Smooth muscle cell (in vitro differentiated cells): Measurements from ENCODE around the gene FAM118B. TPM values are rescaled to one million over a fixed set of nuclear protein-coding genes. Genes with fewer than 3 reads are reported as not detected.

Experiments used
- DNase-seq: peaks from one replicate; lab custom pipeline; 2025; ENCODE audit not compliant: unreplicated experiment; lab: John Stamatoyannopoulos, UW
- H2AFZ ChIP-seq: fragments of 200-600 bp; sonication (generic); 2 replicates; pipeline ENCODE4 v1.6.0; 2016; ENCODE audit warnings: antibody characterized with exemption, low read depth, mild to moderate bottlenecking
- H3F3A ChIP-seq: fragments of 200-600 bp; sonication (generic); 2 replicates; pipeline ENCODE4 v1.6.0; 2017; ENCODE audit warnings: antibody characterized with exemption, low read depth
- H3K27ac ChIP-seq: fragments of 200-600 bp; sonication (generic); 2 replicates; pipeline ENCODE4 v1.5.1; 2016; ENCODE audit warnings: low read depth, mild to moderate bottlenecking
- H3K27me3 ChIP-seq: fragments of 200-600 bp; sonication (generic); 2 replicates; pipeline ENCODE4 v1.6.1; 2016; ENCODE audit warnings: low read depth, mild to moderate bottlenecking
- H3K36me3 ChIP-seq: fragments of 200-600 bp; sonication (generic); 2 replicates; pipeline ENCODE4 v1.5.1; 2016; ENCODE audit warnings: low read depth
- H3K4me1 ChIP-seq: fragments of 200-600 bp; sonication (generic); 2 replicates; pipeline ENCODE4 v1.5.1; 2016; ENCODE audit warnings: low read depth
- H3K4me2 ChIP-seq: fragments of 200-600 bp; sonication (generic); 2 replicates; pipeline ENCODE4 v1.6.0; 2016; ENCODE audit warnings: mild to moderate bottlenecking
- H3K4me3 ChIP-seq: fragments of 200-600 bp; sonication (generic); 2 replicates; pipeline ENCODE4 v1.5.1; 2016; ENCODE audit warnings: mild to moderate bottlenecking
- H3K79me2 ChIP-seq: fragments of 200-600 bp; sonication (generic); 2 replicates; pipeline ENCODE4 v1.6.0; 2016; ENCODE audit warnings: low read depth, mild to moderate bottlenecking
- H3K9ac ChIP-seq: fragments of 200-600 bp; sonication (generic); 2 replicates; pipeline ENCODE4 v1.6.0; 2016; ENCODE audit warnings: low read depth
- H3K9me3 ChIP-seq: fragments of 200-600 bp; sonication (generic); replicated peaks from 2 replicates; pipeline ENCODE4 v1.5.1; 2016; ENCODE audit warnings: low read depth
- H4K20me1 ChIP-seq: fragments of 200-600 bp; sonication (generic); 2 replicates; pipeline ENCODE4 v1.6.0; 2016; ENCODE audit warnings: low read depth
- CTCF ChIP-seq: fragments of 200-600 bp; sonication (generic); IDR thresholded peaks from 2 replicates; pipeline ENCODE4 v1.5.1; 2017; ENCODE audit warnings: borderline replicate concordance, mild to moderate bottlenecking, antibody characterized with exemption; ENCODE audit not compliant: insufficient read depth, poor library complexity, severe bottlenecking
- WGBS: methylation state at CpG from one replicate; pipeline ENCODE4 v1.1.7; 2016; ENCODE audit warnings: low lambda C conversion rate; 5-methylcytosine and 5-hydroxymethylcytosine counted together
- polyA plus RNA-seq: library from polyadenylated mRNA; unstranded; fragments of >200 nt; fragmentation: Nextera tagmentation; extraction: Ambion mirVana; gene quantifications from 2 replicates; pipeline ENCODE4 v1.2.1, GENCODE V29; 2016
- total RNA-seq: library from RNA; depleted of rRNA; stranded (reverse); fragments of >200 nt; gene quantifications from 2 replicates; pipeline ENCODE4 v1.2.3, GENCODE V29; 2014

Gene FAM118B
- total and polyA plus RNA-seq, 2 experiments from 2014 or later = 14.3 to 26.1 TPM

DNA sequence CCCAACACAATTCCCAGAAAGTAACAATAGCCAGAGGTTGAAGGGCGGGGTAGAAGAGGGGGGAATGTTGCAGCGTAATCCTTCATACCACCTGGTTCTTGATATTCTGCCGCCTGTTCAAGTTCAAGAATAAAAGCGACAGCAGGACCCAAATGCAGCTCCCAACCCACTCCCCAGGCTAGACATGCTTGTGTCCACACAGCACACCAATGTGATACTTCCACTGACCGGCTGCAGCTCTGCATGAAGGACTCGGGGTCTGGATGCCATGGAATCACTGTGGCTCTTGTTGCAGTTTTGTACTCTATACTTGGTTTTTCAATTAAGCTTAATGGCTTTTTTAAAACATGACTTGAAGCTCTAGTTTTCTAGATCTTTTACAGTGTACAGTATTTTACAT lies 50.6 kb downstream of the FAM118B start:
- Histone ChIP-seq H3F3A (peaks cover 12% of the 10 kb centered on the region), H3K4me1 (no peaks in the 10 kb centered on the region), H3K27me3 (no peaks in the 10 kb centered on the region), H3K36me3 (peaks cover 20% of the 10 kb centered on the region), H3K79me2 (peaks cover 8% of the 10 kb centered on the region), H3K9me3 (no peaks in the 10 kb centered on the region), H4K20me1 (peaks cover 10% of the 10 kb centered on the region), H3K4me2 (no peak overlapping the region), H2AFZ (no peak overlapping the region), H3K27ac (no peak overlapping the region), H3K9ac (no peak overlapping the region), H3K4me3 (no peak overlapping the region)
- 98% methylated on average over 6 of the region's 6 CpGs for WGBS
- DNase-seq = no peak
- TF ChIP-seq CTCF = no peak

- Histone ChIP-seq H3K4me2 (no peak overlapping the region), H3K9ac (no peak overlapping the region), H3F3A (peaks cover 11% of the 10 kb centered on the region), H2AFZ (no peak overlapping the region), H3K27me3 (no peaks in the 10 kb centered on the region), H3K9me3 (no peaks in the 10 kb centered on the region), H3K36me3 (peaks cover 20% of the 10 kb centered on the region), H3K27ac (no peak overlapping the region), H3K4me1 (peaks cover 5% of the 10 kb centered on the region), H3K79me2 (peaks cover 21% of the 10 kb centered on the region), H4K20me1 (peaks cover 4% of the 10 kb centered on the region), H3K4me3 (no peak overlapping the region)
- WGBS = 98% methylated on average over 6 of the region's 6 CpGs
- TF ChIP-seq CTCF = no peak
- DNase-seq = no peak
Observed at GRCh38 chr11:126263489-126263888, 51.9 kb downstream of the FAM118B start.

DNA sequence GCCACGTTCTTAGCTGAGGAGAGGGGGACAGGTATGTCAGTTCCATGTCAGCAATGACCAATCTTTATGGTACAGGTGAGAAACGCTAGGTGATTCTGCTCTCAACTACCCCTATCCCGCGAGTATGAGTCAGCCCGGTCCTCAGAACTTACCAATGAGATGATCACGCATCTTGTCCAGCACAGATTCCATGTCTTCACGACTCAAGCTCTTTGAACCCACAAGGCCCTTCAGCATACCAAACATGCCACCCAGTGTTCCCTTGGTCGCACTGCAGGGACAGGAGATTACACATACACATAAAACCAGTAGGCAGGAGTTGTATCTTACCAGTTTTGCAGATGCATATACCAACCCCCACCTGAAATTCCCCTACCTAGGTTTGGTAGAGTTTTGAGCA lies 54.2 kb downstream of the FAM118B start:
- Histone ChIP-seq H3K79me2 (peaks cover 37% of the 10 kb centered on the region), H3K9me3 (no peaks in the 10 kb centered on the region), H3K4me1 (peaks cover 14% of the 10 kb centered on the region), H4K20me1 (peaks cover 3% of the 10 kb centered on the region), H3K27ac (no peak overlapping the region), H2AFZ (no peak overlapping the region), H3K9ac (no peak overlapping the region), H3K4me2 (no peak overlapping the region), H3F3A (peaks cover 4% of the 10 kb centered on the region), H3K36me3 (peaks cover 20% of the 10 kb centered on the region), H3K4me3 (no peak overlapping the region), H3K27me3 (no peaks in the 10 kb centered on the region)
- TF ChIP-seq CTCF = no peak
- 96% methylated on average over 8 of the region's 8 CpGs for WGBS
- DNase-seq = no peak

DNA sequence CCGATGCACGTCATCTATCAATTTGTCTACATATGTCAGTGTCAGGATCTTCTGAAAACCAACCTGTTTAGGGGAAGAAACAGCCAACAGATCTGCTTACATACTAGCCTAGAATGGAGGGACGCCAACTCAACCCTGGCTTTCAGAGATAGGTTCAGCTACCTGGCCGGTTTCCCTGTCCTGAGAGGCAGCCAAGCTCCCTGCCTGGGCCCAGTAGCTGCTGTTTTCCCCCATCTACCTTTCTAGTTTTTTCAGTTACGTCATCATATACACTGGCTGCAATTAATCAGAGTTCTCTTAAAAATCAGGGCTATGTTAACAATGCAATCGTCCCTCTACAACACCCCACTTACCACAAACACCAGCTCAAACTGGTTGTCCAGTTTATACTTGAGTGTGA lies 56.1 kb downstream of the FAM118B start:
- H3K27me3 ChIP-seq = no peaks in the 10 kb centered on the region
- peaks cover 3% of the 10 kb centered on the region for H4K20me1 ChIP-seq
- DNase-seq = no peak
- no peak overlapping the region for H2AFZ ChIP-seq
- H3K9ac ChIP-seq = peak overlapping the region; percentile 93
- no peaks in the 10 kb centered on the region for H3K9me3 ChIP-seq
- 86% methylated on average over 6 of the region's 6 CpGs for WGBS
- H3K79me2 ChIP-seq = peaks cover 37% of the 10 kb centered on the region
- H3K4me3 ChIP-seq = peak overlapping the region; percentile 83
- H3K27ac ChIP-seq = peak overlapping the region; percentile 88
- peaks cover 12% of the 10 kb centered on the region for H3K36me3 ChIP-seq
- H3K4me1 ChIP-seq = peaks cover 14% of the 10 kb centered on the region
- TF ChIP-seq CTCF = no peak
- peaks cover 4% of the 10 kb centered on the region for H3F3A ChIP-seq
- peak overlapping the region; percentile 86 for H3K4me2 ChIP-seq
